Esophagus squamous epithelium (tissue), 4 donors: ENCODE data around the gene HIF1AN.

Experiments
- POLR2A ChIP-seq, 4 donors: fragments of 450-650 bp; IDR thresholded peaks; one replicate each; pipeline ENCODE4 v1.6.1; 2017; ENCODE audit warnings: antibody characterized with exemption in 4 of 4, mild to moderate bottlenecking in 4 of 4, moderate library complexity in 3 of 4
- TF ChIP-seq, protein P1 (sequence below), 6 experiments: fragments of 450-650 bp in 4 of 6; fragments of 200-600 bp in 2 of 6; sonication (generic) in 2 of 6; IDR thresholded peaks; one replicate each; pipeline ENCODE4 v1.5.1; 2016 to 2019; ENCODE audit warnings: antibody characterized with exemption in 6 of 6, mild to moderate bottlenecking in 4 of 6, moderate library complexity in 4 of 6

DNA sequence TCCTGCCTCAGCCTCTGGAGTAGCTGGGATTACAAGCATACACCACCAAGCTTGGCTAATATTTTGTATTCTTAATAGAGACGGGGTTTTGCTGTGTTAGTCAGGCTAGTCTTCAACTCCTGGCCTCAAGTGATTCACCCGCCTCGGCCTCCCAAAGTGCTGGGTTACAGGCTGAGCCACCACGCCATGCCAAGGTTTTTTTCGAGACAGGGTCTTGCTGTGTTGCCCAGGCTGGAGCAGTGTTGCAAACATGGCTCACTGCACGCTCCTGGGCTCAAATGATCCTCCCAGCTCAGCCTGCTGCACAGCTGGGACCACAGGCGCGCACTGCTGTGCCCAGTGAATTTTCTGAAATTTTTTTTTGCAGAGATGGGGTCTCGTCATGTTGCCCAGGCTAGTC lies 12.8 kb upstream of the HIF1AN start:
- TF ChIP-seq, protein P1, sequence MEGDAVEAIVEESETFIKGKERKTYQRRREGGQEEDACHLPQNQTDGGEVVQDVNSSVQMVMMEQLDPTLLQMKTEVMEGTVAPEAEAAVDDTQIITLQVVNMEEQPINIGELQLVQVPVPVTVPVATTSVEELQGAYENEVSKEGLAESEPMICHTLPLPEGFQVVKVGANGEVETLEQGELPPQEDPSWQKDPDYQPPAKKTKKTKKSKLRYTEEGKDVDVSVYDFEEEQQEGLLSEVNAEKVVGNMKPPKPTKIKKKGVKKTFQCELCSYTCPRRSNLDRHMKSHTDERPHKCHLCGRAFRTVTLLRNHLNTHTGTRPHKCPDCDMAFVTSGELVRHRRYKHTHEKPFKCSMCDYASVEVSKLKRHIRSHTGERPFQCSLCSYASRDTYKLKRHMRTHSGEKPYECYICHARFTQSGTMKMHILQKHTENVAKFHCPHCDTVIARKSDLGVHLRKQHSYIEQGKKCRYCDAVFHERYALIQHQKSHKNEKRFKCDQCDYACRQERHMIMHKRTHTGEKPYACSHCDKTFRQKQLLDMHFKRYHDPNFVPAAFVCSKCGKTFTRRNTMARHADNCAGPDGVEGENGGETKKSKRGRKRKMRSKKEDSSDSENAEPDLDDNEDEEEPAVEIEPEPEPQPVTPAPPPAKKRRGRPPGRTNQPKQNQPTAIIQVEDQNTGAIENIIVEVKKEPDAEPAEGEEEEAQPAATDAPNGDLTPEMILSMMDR (IDR thresholded peaks at IDR 0.05): no peak
- no peak for TF ChIP-seq POLR2A (IDR thresholded peaks at IDR 0.05)
